ENCODE results near the gene NPTX1. TPM values are rescaled to one million over a fixed set of nuclear protein-coding genes. Genes with fewer than 3 reads are reported as not detected.

The NPTX1 gene
- total and polyA plus RNA-seq, 3 donors from 2014 or later, result 1.7 to 3.8 (median 3.7) TPM

GRCh38 chr17:80501741-80502577 is 25.6 kb upstream of the NPTX1 start:
- H3K27me3 ChIP-seq, result no peaks in the 10 kb centered on the region
- no peak overlapping the region for H3K27ac ChIP-seq
- peaks cover 36% of the 10 kb centered on the region for H3K4me1 ChIP-seq
- no peak for TF ChIP-seq POLR2A (IDR thresholded peaks at IDR 0.05)
- TF ChIP-seq CTCF (IDR thresholded peaks at IDR 0.05), result no peak
- intact Hi-C loops (cut with DNase I; ENCODE audit: low total_unique reads), result no loop called here
- H3K36me3 ChIP-seq (ENCODE audit: low read depth, missing control alignments), result no peaks in the 10 kb centered on the region
- no peak overlapping the region for H3K4me3 ChIP-seq
- H3K9me3 ChIP-seq, result no peaks in the 10 kb centered on the region
- 81 to 86% methylated on average over 24 of the region's 24 CpGs for WGBS, 2 donors
- DNase-seq, result no peak

GRCh38 chr17:80499961-80500665 is 23.7 kb upstream of the NPTX1 start:
- Histone ChIP-seq H3K27ac (no peak overlapping the region), H3K4me3 (no peak overlapping the region), H3K9me3 (no peaks in the 10 kb centered on the region), H3K27me3 (no peaks in the 10 kb centered on the region), H3K36me3 (ENCODE audit: low read depth, missing control alignments) (no peaks in the 10 kb centered on the region), H3K4me1 (peaks cover 36% of the 10 kb centered on the region)
- TF ChIP-seq POLR2A (IDR thresholded peaks at IDR 0.05), result no peak
- DNase-seq, result peak; percentile 51
- intact Hi-C loops (cut with DNase I; ENCODE audit: low total_unique reads), result no loop called here
- 62 to 66% methylated on average over 9 to 22 of the region's 22 CpGs for WGBS, 2 donors

- intact Hi-C loops (cut with DNase I; ENCODE audit: low total_unique reads), result no loop called here
- no peaks in the 10 kb centered on the region for H3K27me3 ChIP-seq
- peaks cover 36% of the 10 kb centered on the region for H3K4me1 ChIP-seq
- no peaks in the 10 kb centered on the region for H3K9me3 ChIP-seq
- 79 to 81% methylated on average over 9 of the region's 9 CpGs for WGBS, 2 donors
- no peak overlapping the region for H3K4me3 ChIP-seq
- H3K27ac ChIP-seq, result no peak overlapping the region
- no peak for DNase-seq
- TF ChIP-seq POLR2A (IDR thresholded peaks at IDR 0.05) (no peak), CTCF (IDR thresholded peaks at IDR 0.05) (no peak)
- H3K36me3 ChIP-seq (ENCODE audit: low read depth, missing control alignments), result no peaks in the 10 kb centered on the region
Measured at GRCh38 chr17:80499560-80499959, 23.2 kb upstream of the NPTX1 start.

GRCh38 chr17:80498920-80499410 is 22.6 kb upstream of the NPTX1 start:
- Histone ChIP-seq H3K9me3 (no peaks in the 10 kb centered on the region), H3K4me1 (peaks cover 36% of the 10 kb centered on the region), H3K4me3 (no peak overlapping the region), H3K27me3 (no peaks in the 10 kb centered on the region), H3K27ac (peak overlapping the region in 1 of 2 donors; percentile 41), H3K36me3 (ENCODE audit: low read depth, missing control alignments) (no peaks in the 10 kb centered on the region)
- intact Hi-C loops (cut with DNase I; ENCODE audit: low total_unique reads), result no loop called here
- TF ChIP-seq POLR2A (IDR thresholded peaks at IDR 0.05), result no peak
- TF ChIP-seq CTCF (IDR thresholded peaks at IDR 0.05), result no peak
- DNase-seq, result no peak
- WGBS, 2 donors, result 78 to 100% methylated on average over 1 to 11 of the region's 11 CpGs

GRCh38 chr17:80498242-80498919 is 22.0 kb upstream of the NPTX1 start:
- no peaks in the 10 kb centered on the region for H3K27me3 ChIP-seq
- intact Hi-C loops (cut with DNase I; ENCODE audit: low total_unique reads), result no loop called here
- peak overlapping the region in 1 of 2 donors; percentile 41 for H3K27ac ChIP-seq
- H3K4me3 ChIP-seq, result no peak overlapping the region
- H3K36me3 ChIP-seq (ENCODE audit: low read depth, missing control alignments), result no peaks in the 10 kb centered on the region
- peaks cover 37% of the 10 kb centered on the region for H3K4me1 ChIP-seq
- WGBS, 2 donors, result 52 to 63% methylated on average over 29 to 30 of the region's 30 CpGs
- H3K9me3 ChIP-seq, result no peaks in the 10 kb centered on the region
- DNase-seq, result peak; percentile 89
- TF ChIP-seq CTCF (IDR thresholded peaks at IDR 0.05) (no peak), POLR2A (IDR thresholded peaks at IDR 0.05) (no peak)
